ENCODE data around the gene REL. TPM values are rescaled to one million over a fixed set of nuclear protein-coding genes. Genes with fewer than 3 reads are reported as not detected.
"Not testable (repeated sequence)": the region's sequence is repeated elsewhere in the genome, so short reads cannot be mapped to it uniquely, and the experiment has no call there.

REL gene
- total and polyA plus RNA-seq, 2 of the 13 experiments (the other 11 are each of a cell fraction or from before 2014, with no cell fraction given), result 3.7 to 7.0 TPM

DNA sequence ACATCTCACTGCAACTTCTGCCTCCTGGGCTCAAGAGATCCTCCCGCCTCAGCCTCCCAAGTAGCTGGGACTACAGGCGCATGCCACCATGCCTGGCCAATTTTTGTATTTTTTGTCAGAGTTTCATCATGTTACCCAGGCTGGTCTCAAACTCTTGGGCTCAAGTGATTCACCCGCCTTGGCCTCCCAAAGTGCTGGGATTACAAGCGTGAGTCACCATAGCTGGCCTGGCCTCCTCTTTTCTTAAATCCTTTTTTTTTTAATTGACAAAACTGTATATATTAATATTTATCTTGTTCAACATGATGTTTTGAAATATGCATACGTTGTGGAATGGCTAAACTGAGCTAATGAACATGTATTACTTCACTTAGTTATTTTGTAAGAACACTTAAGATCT, 50.7 kb downstream of the REL start:
- intact Hi-C loops (cut with micrococcal nuclease; ENCODE audit: unreplicated experiment); in situ Hi-C loops (cut with HindIII; ENCODE audit: extremely low pct_ligation_motif_present, low pct_unique_long_range_greater_than_20kb); H3K9ac ChIP-seq (ENCODE audit: insufficient read depth, low read depth, low read length); H3K4me3 ChIP-seq (replicated peaks in 1 of 3; ENCODE audit: insufficient read depth in 1 of 3, low read depth in 2 of 3, low read length in 3 of 3); H3K4me2 ChIP-seq (ENCODE audit: low read depth, low read length); DNase-seq (ENCODE audit: low spot score); H3K4me1 ChIP-seq (ENCODE audit: insufficient read depth, low read length); H3K36me3 ChIP-seq (replicated peaks in 1 of 2; ENCODE audit: control insufficient read depth in 1 of 2, insufficient read depth in 2 of 2, low read length in 2 of 2); H3K27ac ChIP-seq (ENCODE audit: extremely low read length, insufficient read depth, low read length); FAIRE-seq; H3K9me3 ChIP-seq (ENCODE audit: low read length); H3K79me2 ChIP-seq (ENCODE audit: insufficient read depth, low read length); H3K27me3 ChIP-seq (ENCODE audit: control insufficient read depth in 1 of 2, insufficient read depth in 2 of 2, low read length in 2 of 2); ATAC-seq; POLR2A ChIA-PET; CTCF ChIA-PET (ENCODE audit: low intra/inter-chr PET ratio, low total read pairs); H2AFZ ChIP-seq (ENCODE audit: low read length); BruUV-seq (replicated peaks); H4K20me1 ChIP-seq (ENCODE audit: insufficient read depth, low read length): not testable (repeated sequence)
- TF ChIP-seq POLR2G (IDR thresholded peaks at IDR 0.05; ENCODE audit: low read depth, low read length), result peak; percentile 52
- 96% methylated on average over 5 of the region's 5 CpGs for WGBS (ENCODE audit: low lambda C conversion rate)

DNA sequence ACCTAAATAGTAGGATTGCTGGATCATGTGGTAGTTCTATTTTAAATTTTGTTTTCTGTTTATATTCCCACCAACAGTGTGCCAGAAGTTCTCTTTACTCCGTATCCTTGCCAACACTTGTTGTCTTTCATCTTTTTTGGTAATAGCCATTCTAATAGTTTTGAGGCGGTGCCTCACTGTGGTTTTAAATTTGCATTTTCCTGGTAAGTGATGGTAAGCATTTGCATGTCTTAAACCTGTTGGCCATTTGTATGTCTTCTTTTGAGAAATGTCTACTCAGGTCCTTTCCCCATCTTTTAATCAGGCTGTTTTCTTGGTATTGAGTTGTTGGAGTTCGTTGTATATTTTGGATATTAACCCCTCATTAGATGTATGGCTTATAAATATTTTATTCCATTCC, 51.6 kb downstream of the REL start:
- H3K4me3 ChIP-seq (replicated peaks in 1 of 3; ENCODE audit: insufficient read depth in 1 of 3, low read depth in 2 of 3, low read length in 3 of 3), result no peak overlapping the region
- H3K27ac ChIP-seq (ENCODE audit: extremely low read length, insufficient read depth, low read length), result no peak overlapping the region
- no peak overlapping the region for H3K9ac ChIP-seq (ENCODE audit: insufficient read depth, low read depth, low read length)
- H3K36me3 ChIP-seq (replicated peaks in 1 of 2; ENCODE audit: control insufficient read depth in 1 of 2, insufficient read depth in 2 of 2, low read length in 2 of 2), result peaks cover 2 to 11% of the 10 kb centered on the region in 2 experiments; a peak in 2 of 5 replicates
- BruUV-seq (replicated peaks), result TSS peak; percentile 23
- FAIRE-seq (no peak), ATAC-seq (no peak), DNase-seq (ENCODE audit: low spot score) (no peak)
- H3K9me3 ChIP-seq (ENCODE audit: low read length), result no peaks in the 10 kb centered on the region
- no peak overlapping the region for H2AFZ ChIP-seq (ENCODE audit: low read length)
- no peaks in the 10 kb centered on the region for H3K27me3 ChIP-seq (ENCODE audit: control insufficient read depth in 1 of 2, insufficient read depth in 2 of 2, low read length in 2 of 2)
- no peaks in the 10 kb centered on the region for H4K20me1 ChIP-seq (ENCODE audit: insufficient read depth, low read length)
- H3K4me2 ChIP-seq (ENCODE audit: low read depth, low read length), result no peak overlapping the region
- CTCF ChIA-PET (ENCODE audit: low intra/inter-chr PET ratio, low total read pairs), result no interaction called here
- intact Hi-C loops (cut with micrococcal nuclease; ENCODE audit: unreplicated experiment) (no loop called here), in situ Hi-C loops (cut with HindIII; ENCODE audit: extremely low pct_ligation_motif_present, low pct_unique_long_range_greater_than_20kb) (no loop called here)
- no peak for TF ChIP-seq ZNF326 (CRISPR knock-in tag; IDR thresholded peaks at IDR 0.05; ENCODE audit: borderline replicate concordance)
- 0 out of 2 replicates have a peak, but pooled peaks have one; percentile 53 for TF ChIP-seq MBD4 (IDR thresholded peaks at IDR 0.05; ENCODE audit: borderline replicate concordance, low read length)
- TF ChIP-seq POLR2AphosphoS5 (IDR thresholded peaks at IDR 0.05; ENCODE audit: low read depth, low read length), result 0 out of 2 replicates have a peak, but pooled peaks have one; percentile 3
- H3K4me1 ChIP-seq (ENCODE audit: insufficient read depth, low read length), result peaks cover 6% of the 10 kb centered on the region; the same call in 1 of the 2 replicates
- no peaks in the 10 kb centered on the region for H3K79me2 ChIP-seq (ENCODE audit: insufficient read depth, low read length)
- POLR2A ChIA-PET, result no interaction called here
- WGBS (ENCODE audit: low lambda C conversion rate), result 97% methylated on average over 3 of the region's 3 CpGs
